Measurements from ENCODE around the gene OCA2.
A peak's percentile ranks its signal among the peaks of the same experiment; 100 is the strongest.

Gene OCA2

GRCh38 chr15:27826902-27827714, 272.0 kb downstream of the OCA2 start:
- Mint-ChIP-seq H3K36me3 (no peaks in the 10 kb centered on the region), H3K4me1 (no peaks in the 10 kb centered on the region), H3K27ac (no peak overlapping the region), H3K27me3 (no peaks in the 10 kb centered on the region), H3K9me3 (no peaks in the 10 kb centered on the region), H3K4me3 (no peak overlapping the region)

DNA sequence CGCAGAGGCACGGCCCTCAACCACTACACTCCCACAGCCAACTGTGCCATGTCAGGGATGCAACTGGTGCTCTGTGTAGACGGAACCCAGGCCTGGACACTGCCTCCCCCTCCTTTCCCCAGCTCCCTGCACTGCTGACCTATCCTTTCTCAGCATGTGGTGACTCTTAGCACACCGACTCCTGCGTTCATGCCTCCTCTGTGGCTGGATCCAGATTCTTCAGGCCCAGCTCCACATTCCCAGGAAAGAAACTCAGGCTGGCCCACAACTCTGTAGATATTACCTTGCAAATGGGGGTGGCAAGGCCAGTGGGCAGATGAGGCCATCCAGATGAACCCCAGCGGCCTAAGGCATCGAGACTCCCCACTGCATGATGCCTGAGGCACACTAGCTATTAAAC, 272.7 kb downstream of the OCA2 start:
- Mint-ChIP-seq H3K27ac (no peak overlapping the region), H3K9me3 (no peaks in the 10 kb centered on the region), H3K36me3 (no peaks in the 10 kb centered on the region), H3K27me3 (no peaks in the 10 kb centered on the region), H3K4me1 (no peaks in the 10 kb centered on the region), H3K4me3 (no peak overlapping the region)

GRCh38 chr15:27824841-27825422, 274.2 kb downstream of the OCA2 start:
- H3K36me3 Mint-ChIP-seq, result no peaks in the 10 kb centered on the region
- no peak overlapping the region for H3K4me3 Mint-ChIP-seq
- no peak overlapping the region for H3K27ac Mint-ChIP-seq
- H3K27me3 Mint-ChIP-seq, result no peaks in the 10 kb centered on the region
- no peaks in the 10 kb centered on the region for H3K4me1 Mint-ChIP-seq
- H3K9me3 Mint-ChIP-seq, result no peaks in the 10 kb centered on the region

GRCh38 chr15:27821273-27821672, 277.8 kb downstream of the OCA2 start:
- H3K36me3 Mint-ChIP-seq, result no peaks in the 10 kb centered on the region
- H3K9me3 Mint-ChIP-seq, result peaks cover 9% of the 10 kb centered on the region
- no peaks in the 10 kb centered on the region for H3K4me1 Mint-ChIP-seq
- no peaks in the 10 kb centered on the region for H3K27me3 Mint-ChIP-seq
- H3K27ac Mint-ChIP-seq, result no peak overlapping the region
- no peak overlapping the region for H3K4me3 Mint-ChIP-seq

DNA sequence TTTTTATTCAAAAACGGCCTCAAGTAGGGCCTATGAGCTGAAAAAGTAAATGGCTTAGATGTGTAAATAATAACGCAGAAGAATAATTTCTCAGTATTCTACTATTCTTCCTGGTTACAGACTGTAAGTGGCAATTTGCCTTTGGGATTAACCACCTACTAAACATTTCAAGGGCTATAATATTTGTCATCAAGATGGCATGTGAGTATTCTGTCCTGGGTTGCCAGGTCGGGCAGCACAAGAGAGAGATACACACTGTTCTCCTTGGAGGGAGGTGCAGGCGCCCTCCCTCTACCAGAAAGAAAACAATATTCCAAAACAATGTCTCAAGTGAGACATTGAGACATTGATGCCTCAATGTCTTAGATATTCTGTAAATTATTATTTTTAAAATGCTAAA, 278.4 kb downstream of the OCA2 start:
- Mint-ChIP-seq H3K4me3 (no peak overlapping the region), H3K9me3 (peaks cover 9% of the 10 kb centered on the region), H3K4me1 (no peaks in the 10 kb centered on the region), H3K27ac (no peak overlapping the region), H3K36me3 (no peaks in the 10 kb centered on the region), H3K27me3 (no peaks in the 10 kb centered on the region)

GRCh38 chr15:27820232-27820631, 278.9 kb downstream of the OCA2 start:
- Mint-ChIP-seq H3K9me3 (peaks cover 9% of the 10 kb centered on the region), H3K4me1 (no peaks in the 10 kb centered on the region), H3K27me3 (no peaks in the 10 kb centered on the region), H3K4me3 (no peak overlapping the region), H3K27ac (no peak overlapping the region), H3K36me3 (no peaks in the 10 kb centered on the region)

DNA sequence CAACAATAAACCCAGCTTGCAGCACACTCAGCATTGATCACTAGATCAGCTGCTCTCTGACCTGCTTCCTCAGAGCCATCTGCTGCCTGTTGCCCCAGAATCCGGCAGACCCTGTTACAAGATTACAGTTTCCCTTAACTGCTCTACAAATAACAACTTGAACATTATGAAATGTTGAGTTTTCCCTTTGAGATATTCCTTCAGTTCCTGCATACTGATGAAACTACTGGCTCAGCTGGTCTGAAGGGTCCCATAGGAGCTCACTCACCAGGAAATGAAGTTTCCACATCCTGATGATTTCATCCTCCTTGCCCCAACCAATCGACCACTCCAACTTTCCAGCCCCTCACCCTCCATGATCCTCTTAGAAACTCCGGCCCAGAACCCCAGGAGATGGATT, 281.9 kb downstream of the OCA2 start:
- Mint-ChIP-seq H3K4me1 (no peaks in the 10 kb centered on the region), H3K4me3 (no peak overlapping the region), H3K9me3 (peaks cover 9% of the 10 kb centered on the region), H3K27me3 (no peaks in the 10 kb centered on the region), H3K27ac (no peak overlapping the region), H3K36me3 (no peaks in the 10 kb centered on the region)

DNA sequence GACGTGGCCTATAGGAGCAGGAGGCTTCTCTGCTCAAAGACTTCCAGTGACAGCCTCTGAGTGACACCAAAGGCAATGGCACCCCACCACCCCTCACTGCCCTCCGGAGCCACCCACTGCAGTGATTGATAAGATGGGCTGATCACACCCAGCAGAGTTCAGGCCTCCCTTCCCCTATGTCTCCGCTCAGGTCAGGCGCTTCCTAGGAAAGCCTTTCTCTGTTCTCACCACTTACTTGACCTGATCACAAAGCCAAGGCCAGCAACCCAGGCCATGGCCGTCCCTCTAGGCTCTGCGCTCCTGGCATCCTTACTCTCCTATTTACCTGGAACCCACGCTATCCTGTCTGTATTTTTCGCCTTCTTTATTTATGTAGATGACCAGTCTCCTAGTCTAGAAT, 282.3 kb downstream of the OCA2 start:
- H3K4me3 Mint-ChIP-seq, result no peak overlapping the region
- H3K9me3 Mint-ChIP-seq, result peaks cover 9% of the 10 kb centered on the region

DNA sequence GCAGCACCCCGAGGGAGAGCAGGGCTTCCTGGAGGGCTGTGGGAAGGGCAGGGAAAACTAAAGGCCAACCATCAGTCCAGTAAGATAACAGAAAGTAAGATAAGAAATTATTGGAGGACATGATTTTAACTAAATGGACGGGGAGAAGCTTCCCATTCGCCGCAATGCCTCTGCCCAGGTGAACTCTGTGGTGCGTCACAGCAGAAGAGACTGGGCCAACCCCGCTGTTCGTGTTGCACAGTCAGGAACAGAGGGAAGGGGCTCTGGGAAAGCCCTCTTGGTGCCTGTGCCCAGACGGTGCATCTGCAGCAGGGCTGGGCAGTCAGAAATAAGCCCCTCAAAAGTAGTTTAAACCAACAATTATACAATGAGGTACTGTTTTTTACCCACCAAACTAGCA, 284.1 kb downstream of the OCA2 start:
- Mint-ChIP-seq H3K27me3 (no peaks in the 10 kb centered on the region), H3K4me3 (no peak overlapping the region), H3K4me1 (no peaks in the 10 kb centered on the region), H3K27ac (no peak overlapping the region), H3K36me3 (no peaks in the 10 kb centered on the region), H3K9me3 (peaks cover 9% of the 10 kb centered on the region)

More for the DNA sequence above, 282.3 kb downstream of the OCA2 start:
- Mint-ChIP-seq H3K27ac (peak overlapping the region; percentile 20), H3K36me3 (no peaks in the 10 kb centered on the region), H3K4me1 (no peaks in the 10 kb centered on the region), H3K27me3 (no peaks in the 10 kb centered on the region)

DNA sequence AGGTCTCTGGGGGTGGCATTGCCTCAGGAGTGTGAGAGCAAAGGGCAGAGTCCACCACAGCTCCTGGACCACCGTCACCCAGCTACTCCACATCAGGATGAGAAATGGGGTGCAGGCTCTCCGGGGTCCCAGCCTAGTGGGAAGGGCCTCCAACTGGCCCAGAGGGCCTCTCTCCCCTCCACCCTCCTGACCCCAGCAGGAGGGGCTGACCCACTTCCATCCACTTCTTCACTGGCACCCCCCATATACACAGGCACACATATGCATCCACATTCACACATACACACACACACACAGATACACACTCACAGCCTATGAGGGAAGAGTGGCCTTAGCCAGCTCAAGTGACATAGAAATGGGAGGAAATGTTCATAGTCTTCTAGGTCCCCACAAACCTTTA, 286.0 kb downstream of the OCA2 start:
- no peaks in the 10 kb centered on the region for H3K36me3 Mint-ChIP-seq
- H3K9me3 Mint-ChIP-seq, result peaks cover 9% of the 10 kb centered on the region
- no peak overlapping the region for H3K4me3 Mint-ChIP-seq
- H3K27me3 Mint-ChIP-seq, result no peaks in the 10 kb centered on the region
- no peaks in the 10 kb centered on the region for H3K4me1 Mint-ChIP-seq
- no peak overlapping the region for H3K27ac Mint-ChIP-seq

- Mint-ChIP-seq H3K27me3 (peaks cover 2% of the 10 kb centered on the region), H3K36me3 (no peaks in the 10 kb centered on the region), H3K9me3 (no peaks in the 10 kb centered on the region), H3K4me1 (no peaks in the 10 kb centered on the region), H3K27ac (no peak overlapping the region), H3K4me3 (no peak overlapping the region)
Measured at GRCh38 chr15:27808182-27808581, 290.9 kb downstream of the OCA2 start.

GRCh38 chr15:27807335-27807734, 291.8 kb downstream of the OCA2 start:
- Mint-ChIP-seq H3K27me3 (peaks cover 2% of the 10 kb centered on the region), H3K27ac (no peak overlapping the region), H3K36me3 (no peaks in the 10 kb centered on the region), H3K9me3 (no peaks in the 10 kb centered on the region), H3K4me3 (no peak overlapping the region), H3K4me1 (no peaks in the 10 kb centered on the region)

GRCh38 chr15:27806396-27806795, 292.7 kb downstream of the OCA2 start:
- Mint-ChIP-seq H3K9me3 (no peaks in the 10 kb centered on the region), H3K36me3 (no peaks in the 10 kb centered on the region), H3K4me1 (no peaks in the 10 kb centered on the region), H3K4me3 (no peak overlapping the region), H3K27ac (no peak overlapping the region), H3K27me3 (peaks cover 2% of the 10 kb centered on the region)

DNA sequence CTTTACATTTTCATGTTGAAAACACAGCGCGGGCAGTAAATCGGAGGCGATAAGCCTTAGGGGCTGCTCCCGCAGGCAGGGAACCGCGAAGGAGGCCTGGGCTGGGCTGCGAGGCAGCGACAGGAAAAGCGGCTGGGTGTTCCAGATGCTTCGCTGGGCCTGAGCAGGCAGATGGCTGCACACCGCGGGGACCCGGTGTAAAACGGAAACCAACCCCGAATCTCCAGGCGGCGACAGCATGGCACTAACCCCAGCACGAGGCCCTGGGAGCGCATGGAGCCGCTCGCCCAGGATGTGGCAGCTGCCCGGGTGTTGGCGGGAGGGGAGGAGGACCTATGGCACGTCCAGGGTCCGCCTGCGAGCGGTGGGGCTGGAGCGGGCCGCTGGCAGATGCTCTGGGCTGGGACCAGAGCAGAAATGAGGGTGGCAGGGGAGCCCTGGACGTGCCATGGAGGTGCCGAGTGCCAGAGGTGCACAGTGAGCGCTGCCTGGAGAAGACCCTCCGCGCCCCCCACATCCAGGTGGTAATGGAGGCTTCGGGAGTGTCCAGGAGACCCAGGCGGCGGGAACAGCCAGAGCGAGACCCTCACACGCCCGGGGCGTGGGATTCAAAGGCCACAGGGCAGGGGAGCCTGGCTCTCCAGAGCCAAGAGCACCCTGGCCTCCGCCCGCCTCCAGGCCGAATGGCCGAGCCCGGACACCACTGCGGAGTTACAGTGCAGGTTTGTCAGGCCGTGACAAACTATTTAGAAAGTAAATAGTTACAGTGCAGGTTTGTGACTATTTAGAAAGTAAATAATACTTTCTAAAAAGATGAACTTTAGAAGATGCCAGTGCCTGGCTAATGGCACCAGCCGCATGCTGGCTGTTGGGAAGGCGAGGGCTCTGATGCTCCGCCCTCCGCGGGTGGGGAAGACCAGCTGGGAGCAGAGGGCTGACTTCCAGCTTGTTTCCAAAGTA, 293.6 kb downstream of the OCA2 start:
- Mint-ChIP-seq H3K27ac (no peak overlapping the region), H3K36me3 (no peaks in the 10 kb centered on the region), H3K27me3 (peaks cover 2% of the 10 kb centered on the region), H3K4me1 (no peaks in the 10 kb centered on the region), H3K9me3 (no peaks in the 10 kb centered on the region), H3K4me3 (no peak overlapping the region)

- Mint-ChIP-seq H3K27ac (no peak overlapping the region), H3K9me3 (peaks cover 4% of the 10 kb centered on the region), H3K4me3 (no peak overlapping the region), H3K27me3 (peaks cover 2% of the 10 kb centered on the region), H3K4me1 (no peaks in the 10 kb centered on the region), H3K36me3 (no peaks in the 10 kb centered on the region)
Measured at GRCh38 chr15:27804569-27805260, 294.4 kb downstream of the OCA2 start.

All from activated naive CD4-positive, alpha-beta T cell treated with anti-CD3 and anti-CD28 coated beads, Interleukin-2, amount 50 U/mL, for 24 hours (primary cell).